Right lobe of liver (tissue), 4 donors: Measurements from ENCODE around the gene ZNF280A.

Experiments used
- POLR2A ChIP-seq: fragments of 450-650 bp; IDR thresholded peaks from one replicate; pipeline ENCODE4 v1.6.1; 2017; ENCODE audit warnings: antibody characterized with exemption, mild to moderate bottlenecking
- TF ChIP-seq, protein P1 (sequence below), 4 donors: fragments of 200-600 bp in 3 of 4; fragments of 450-650 bp in 1 of 4; IDR thresholded peaks; one replicate each; pipeline versions ENCODE4 v1.5.1 to v1.8.0; 2016 to 2022; ENCODE audit warnings: antibody characterized with exemption in 4 of 4, mild to moderate bottlenecking in 2 of 4
- donor health status: DM: no; HTN: no; CAD: no.
- donor health status: DM: no; HTN: no; CAD: no.
- donor health status: DM: no; HTN: yes; CAD: no.

DNA sequence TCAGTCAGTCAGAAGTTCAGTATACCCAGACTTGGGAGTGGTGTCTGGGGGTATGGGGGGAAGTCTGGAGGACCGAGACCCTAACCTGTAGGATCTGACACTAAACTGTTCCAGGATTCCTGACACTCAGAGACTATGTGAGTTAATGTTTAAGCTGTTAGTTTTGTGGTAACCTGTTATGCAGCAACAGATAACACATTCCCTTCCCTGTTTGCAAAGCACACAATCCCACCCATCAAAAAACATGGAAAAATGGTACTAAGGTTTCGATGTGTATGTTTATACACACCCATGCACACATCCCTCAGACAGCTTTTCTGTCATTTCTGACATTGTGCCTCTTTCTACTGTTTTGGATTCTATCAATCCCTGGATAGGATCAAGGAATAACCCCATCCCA lies 39.1 kb downstream of the ZNF280A start:
- no peak for TF ChIP-seq POLR2A
- TF ChIP-seq, protein P1, sequence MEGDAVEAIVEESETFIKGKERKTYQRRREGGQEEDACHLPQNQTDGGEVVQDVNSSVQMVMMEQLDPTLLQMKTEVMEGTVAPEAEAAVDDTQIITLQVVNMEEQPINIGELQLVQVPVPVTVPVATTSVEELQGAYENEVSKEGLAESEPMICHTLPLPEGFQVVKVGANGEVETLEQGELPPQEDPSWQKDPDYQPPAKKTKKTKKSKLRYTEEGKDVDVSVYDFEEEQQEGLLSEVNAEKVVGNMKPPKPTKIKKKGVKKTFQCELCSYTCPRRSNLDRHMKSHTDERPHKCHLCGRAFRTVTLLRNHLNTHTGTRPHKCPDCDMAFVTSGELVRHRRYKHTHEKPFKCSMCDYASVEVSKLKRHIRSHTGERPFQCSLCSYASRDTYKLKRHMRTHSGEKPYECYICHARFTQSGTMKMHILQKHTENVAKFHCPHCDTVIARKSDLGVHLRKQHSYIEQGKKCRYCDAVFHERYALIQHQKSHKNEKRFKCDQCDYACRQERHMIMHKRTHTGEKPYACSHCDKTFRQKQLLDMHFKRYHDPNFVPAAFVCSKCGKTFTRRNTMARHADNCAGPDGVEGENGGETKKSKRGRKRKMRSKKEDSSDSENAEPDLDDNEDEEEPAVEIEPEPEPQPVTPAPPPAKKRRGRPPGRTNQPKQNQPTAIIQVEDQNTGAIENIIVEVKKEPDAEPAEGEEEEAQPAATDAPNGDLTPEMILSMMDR (IDR thresholded peaks at IDR 0.05) = no peak
